SU-DHL-6 (cell line): Measurements from ENCODE around the gene PDGFD.

Experiments
- H2AFZ ChIP-seq: fragments of 200-600 bp; sonication (generic); 2 replicates; pipeline ENCODE4 v1.6.1; 2014; ENCODE audit warnings: low read depth, mild to moderate bottlenecking, moderate library complexity, mixed read lengths, antibody characterized with exemption, low read length; ENCODE audit not compliant: severe bottlenecking
- H3F3A ChIP-seq: fragments of 200-600 bp; shearing (Covaris generic); 2 replicates; pipeline ENCODE4 v1.6.0; 2016; ENCODE audit warnings: antibody characterized with exemption, mild to moderate bottlenecking; ENCODE audit not compliant: insufficient read depth
- H3K27ac ChIP-seq: fragments of 200-600 bp; sonication (generic); 2 replicates; pipeline ENCODE4 v1.5.1; 2016; ENCODE audit warnings: low read depth, mild to moderate bottlenecking, low read length, moderate library complexity, mixed read lengths
- H3K27me3 ChIP-seq: fragments of 200-600 bp; sonication (generic), shearing (Covaris generic); 2 replicates; pipeline ENCODE4 v1.6.0; 2014; ENCODE audit warnings: mild to moderate bottlenecking, low read length
- H3K36me3 ChIP-seq: fragments of 200-600 bp; sonication (generic); 2 replicates; pipeline ENCODE4 v1.6.1; 2014; ENCODE audit warnings: mild to moderate bottlenecking, low read length, mixed read lengths
- H3K4me2 ChIP-seq: fragments of 300-600, 200-600 bp; shearing (Covaris generic), sonication (generic); 2 replicates; pipeline ENCODE4 v1.6.0; 2014; ENCODE audit warnings: low read length, low read depth, mild to moderate bottlenecking; ENCODE audit not compliant: poor library complexity, severe bottlenecking
- H3K4me3 ChIP-seq: fragments of 200-600 bp; sonication (generic); 2 replicates; pipeline ENCODE4 v1.5.1; 2014; ENCODE audit warnings: antibody characterized with exemption, low read length, mild to moderate bottlenecking, mixed read lengths; ENCODE audit not compliant: insufficient read depth, poor library complexity, severe bottlenecking
- H3K79me2 ChIP-seq: fragments of 200-600 bp; sonication (generic); 2 replicates; pipeline ENCODE4 v1.6.1; 2014; ENCODE audit warnings: mild to moderate bottlenecking, low read length, moderate library complexity; ENCODE audit not compliant: insufficient read depth
- H3K9ac ChIP-seq: fragments of 200-600 bp; sonication (generic); 2 replicates; pipeline ENCODE4 v1.7.0; 2014; ENCODE audit warnings: mild to moderate bottlenecking, low read length
- H3K9me2 ChIP-seq: fragments of 200-600 bp; sonication (generic); replicated peaks from 2 replicates; pipeline ENCODE4 v1.6.1; 2014; ENCODE audit warnings: low read length; ENCODE audit not compliant: insufficient read depth
- H3K9me3 ChIP-seq: fragments of 200-600 bp; sonication (generic); 2 replicates; pipeline ENCODE4 v1.6.1; 2014; ENCODE audit warnings: low read length, mixed read lengths; ENCODE audit not compliant: insufficient read depth
- H4K20me1 ChIP-seq: fragments of 200-600 bp; sonication (generic); 2 replicates; pipeline ENCODE4 v1.6.1; 2014; ENCODE audit warnings: low read depth, mild to moderate bottlenecking, antibody characterized with exemption, low read length, moderate library complexity, mixed read lengths
- EZH2phosphoT487 ChIP-seq: fragments of 200-600 bp; sonication (generic), shearing (Covaris generic); conservative IDR thresholded peaks from 2 replicates; pipeline ENCODE4 v1.6.1; 2018; ENCODE audit warnings: mild to moderate bottlenecking, antibody characterized with exemption, low read length, moderate library complexity, mixed read lengths
- TF ChIP-seq, protein P1 (sequence below): fragments of 200-600 bp; sonication (generic); IDR thresholded peaks from one replicate; pipeline ENCODE4 v1.5.1; 2017; ENCODE audit warnings: antibody characterized with exemption, mild to moderate bottlenecking, low read length, moderate library complexity; ENCODE audit not compliant: insufficient read depth, poor library complexity, severe bottlenecking

The PDGFD gene

DNA sequence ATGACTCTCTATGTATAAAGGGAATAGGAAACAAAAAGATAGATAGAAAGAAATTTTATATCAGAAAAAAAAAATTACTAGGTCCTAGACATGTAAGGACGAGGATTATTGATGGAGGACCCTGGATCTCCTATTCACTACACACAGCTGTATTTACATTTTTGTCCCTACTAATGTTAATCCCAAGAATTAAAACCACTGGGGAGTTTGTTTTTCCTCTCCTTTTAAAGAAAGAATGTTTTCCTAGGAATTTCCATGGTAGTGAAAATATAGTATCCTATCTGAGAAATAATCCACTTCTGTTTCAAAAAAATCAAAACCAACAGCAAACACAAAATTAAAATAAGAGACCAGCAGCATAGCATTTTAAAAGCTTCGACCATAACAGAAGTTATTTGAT lies 41.1 kb downstream of the PDGFD start:
- H4K20me1 ChIP-seq, result peaks cover 4% of the 10 kb centered on the region; the same call in 1 of the 2 replicates
- H3K9me2 ChIP-seq, result no peaks in the 10 kb centered on the region
- H3K9ac ChIP-seq, result no peak overlapping the region
- H2AFZ ChIP-seq, result no peak overlapping the region
- H3K27me3 ChIP-seq, result no peaks in the 10 kb centered on the region
- no peaks in the 10 kb centered on the region for H3K36me3 ChIP-seq
- no peaks in the 10 kb centered on the region for H3K9me3 ChIP-seq
- peaks cover 11% of the 10 kb centered on the region; the same call in 1 of the 2 replicates for H3F3A ChIP-seq
- 0 out of 2 replicates have a peak, but pooled peaks cover 4% of the 10 kb centered on the region for H3K79me2 ChIP-seq
- TF ChIP-seq, protein P1, sequence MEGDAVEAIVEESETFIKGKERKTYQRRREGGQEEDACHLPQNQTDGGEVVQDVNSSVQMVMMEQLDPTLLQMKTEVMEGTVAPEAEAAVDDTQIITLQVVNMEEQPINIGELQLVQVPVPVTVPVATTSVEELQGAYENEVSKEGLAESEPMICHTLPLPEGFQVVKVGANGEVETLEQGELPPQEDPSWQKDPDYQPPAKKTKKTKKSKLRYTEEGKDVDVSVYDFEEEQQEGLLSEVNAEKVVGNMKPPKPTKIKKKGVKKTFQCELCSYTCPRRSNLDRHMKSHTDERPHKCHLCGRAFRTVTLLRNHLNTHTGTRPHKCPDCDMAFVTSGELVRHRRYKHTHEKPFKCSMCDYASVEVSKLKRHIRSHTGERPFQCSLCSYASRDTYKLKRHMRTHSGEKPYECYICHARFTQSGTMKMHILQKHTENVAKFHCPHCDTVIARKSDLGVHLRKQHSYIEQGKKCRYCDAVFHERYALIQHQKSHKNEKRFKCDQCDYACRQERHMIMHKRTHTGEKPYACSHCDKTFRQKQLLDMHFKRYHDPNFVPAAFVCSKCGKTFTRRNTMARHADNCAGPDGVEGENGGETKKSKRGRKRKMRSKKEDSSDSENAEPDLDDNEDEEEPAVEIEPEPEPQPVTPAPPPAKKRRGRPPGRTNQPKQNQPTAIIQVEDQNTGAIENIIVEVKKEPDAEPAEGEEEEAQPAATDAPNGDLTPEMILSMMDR, result no peak
- TF ChIP-seq EZH2phosphoT487, result no peak
- H3K4me3 ChIP-seq, result no peak overlapping the region
- H3K4me2 ChIP-seq, result no peak overlapping the region
- H3K27ac ChIP-seq, result no peak overlapping the region

DNA sequence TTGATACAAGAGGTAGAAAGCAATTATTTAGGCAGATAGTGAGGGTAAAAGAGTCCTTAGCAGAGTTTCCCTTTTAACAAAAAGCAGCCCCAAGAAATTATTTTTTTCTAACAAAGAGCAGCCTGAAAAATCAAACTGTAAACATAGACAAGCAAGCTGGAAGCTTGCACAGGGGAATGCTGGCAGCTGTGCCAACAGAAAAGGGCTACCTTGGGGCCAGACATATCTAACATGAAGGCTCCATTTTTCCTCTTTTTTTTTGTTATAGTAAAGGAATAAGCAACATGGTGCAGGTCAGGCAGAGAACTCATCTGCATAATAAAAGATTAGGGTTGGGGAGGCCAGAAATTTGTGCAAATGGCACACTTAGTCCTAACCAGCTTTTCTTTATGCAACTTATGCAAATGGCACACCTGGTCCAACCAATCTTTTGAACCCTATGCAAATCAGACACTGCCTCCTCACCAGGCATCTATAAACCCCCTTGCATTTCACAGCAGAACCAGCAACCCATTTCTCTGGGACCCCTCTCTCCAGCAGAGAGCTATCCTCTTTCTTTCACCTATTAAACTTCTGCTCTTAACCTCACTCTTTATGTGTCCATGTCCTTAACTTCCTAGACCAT lies 41.8 kb downstream of the PDGFD start:
- no peak overlapping the region for H3K9ac ChIP-seq
- peaks cover 4% of the 10 kb centered on the region; the same call in 1 of the 2 replicates for H3K79me2 ChIP-seq

DNA sequence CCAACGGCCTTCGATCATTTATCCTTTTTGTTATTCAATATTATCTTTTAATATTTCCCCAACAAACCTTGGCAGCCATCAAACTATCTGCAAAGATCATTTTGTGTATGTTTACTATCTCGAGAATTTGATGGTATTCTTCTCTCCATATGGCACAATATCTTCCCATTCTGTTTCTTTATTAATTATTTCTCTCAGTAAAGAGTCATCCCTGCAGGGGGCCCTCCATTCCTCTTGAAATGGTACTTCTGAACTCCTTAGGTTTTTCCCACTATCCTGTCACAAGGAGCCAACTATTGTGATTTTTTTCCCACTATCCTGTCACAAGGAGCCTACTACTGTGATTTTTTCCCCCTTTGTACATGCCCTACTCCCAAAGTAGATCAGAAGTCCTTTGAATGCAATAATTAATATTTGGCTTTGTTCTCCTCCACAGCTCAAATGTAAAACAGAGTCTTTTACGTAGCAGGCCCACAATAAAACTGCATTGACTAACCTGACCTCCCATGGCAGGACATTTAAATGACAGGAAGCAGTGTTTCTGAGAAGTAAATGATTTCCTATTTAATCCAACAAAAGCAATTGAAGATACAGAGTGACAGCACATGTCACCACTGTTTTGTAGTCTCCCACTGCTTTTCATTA lies 43.3 kb downstream of the PDGFD start:
- H3K27me3 ChIP-seq, result no peaks in the 10 kb centered on the region
- H3K4me2 ChIP-seq, result no peak overlapping the region
- H3F3A ChIP-seq, result peaks cover 11% of the 10 kb centered on the region; the same call in 1 of the 2 replicates
- no peaks in the 10 kb centered on the region for H3K9me3 ChIP-seq
- no peaks in the 10 kb centered on the region for H3K9me2 ChIP-seq
- H3K27ac ChIP-seq, result no peak overlapping the region
- H2AFZ ChIP-seq, result no peak overlapping the region
- peaks cover 4% of the 10 kb centered on the region; the same call in 1 of the 2 replicates for H3K79me2 ChIP-seq
- no peak overlapping the region for H3K4me3 ChIP-seq
- no peak overlapping the region for H3K9ac ChIP-seq
- H4K20me1 ChIP-seq, result peaks cover 4% of the 10 kb centered on the region; the same call in 1 of the 2 replicates
- no peaks in the 10 kb centered on the region for H3K36me3 ChIP-seq
- TF ChIP-seq, protein P1, result no peak
- no peak for TF ChIP-seq EZH2phosphoT487

More for the DNA sequence above, 41.8 kb downstream of the PDGFD start:
- TF ChIP-seq EZH2phosphoT487, result no peak
- TF ChIP-seq, protein P1, result no peak
- no peak overlapping the region for H3K4me3 ChIP-seq
- peaks cover 4% of the 10 kb centered on the region; the same call in 1 of the 2 replicates for H4K20me1 ChIP-seq
- peaks cover 11% of the 10 kb centered on the region; the same call in 1 of the 2 replicates for H3F3A ChIP-seq
- no peaks in the 10 kb centered on the region for H3K9me2 ChIP-seq
- H3K27me3 ChIP-seq, result no peaks in the 10 kb centered on the region
- H3K36me3 ChIP-seq, result no peaks in the 10 kb centered on the region
- H2AFZ ChIP-seq, result no peak overlapping the region
- H3K27ac ChIP-seq, result no peak overlapping the region
- H3K4me2 ChIP-seq, result no peak overlapping the region
- no peaks in the 10 kb centered on the region for H3K9me3 ChIP-seq
